A549 (cell line): ENCODE measurements around the gene PAM16.

Source experiments
- POLR2A ChIP-seq: IDR thresholded peaks from 2 replicates; pipeline ENCODE4 v1.6.1; 2012; ENCODE audit warnings: mild to moderate bottlenecking, low read length
- ZC3H11A ChIP-seq: fragments of 450-650 bp; IDR thresholded peaks from 2 replicates; pipeline ENCODE4 v1.6.1; 2014; ENCODE audit warnings: antibody characterized with exemption, mild to moderate bottlenecking
- ZFP36 ChIP-seq: fragments of 450-650 bp; IDR thresholded peaks from 2 replicates; pipeline ENCODE4 v1.6.1; 2014; ENCODE audit warnings: borderline replicate concordance; ENCODE audit not compliant: partially characterized antibody
- TF ChIP-seq, protein P1 (sequence below): fragments of >200 bp; sonication (Bioruptor Twin); formaldehyde crosslinking; IDR thresholded peaks from 3 replicates; pipeline ENCODE4 v1.5.1; 2016
- TF ChIP-seq, protein P2 (sequence below): fragments of 200-600 bp; sonication (generic); IDR thresholded peaks from 2 replicates; pipeline ENCODE4 v1.6.1; 2016; ENCODE audit warnings: antibody characterized with exemption, mild to moderate bottlenecking, moderate library complexity
- TF ChIP-seq, protein P3 (sequence below): fragments of 250-450 bp; sonication (Bioruptor Pico); IDR thresholded peaks from 2 replicates; pipeline ENCODE4 v1.5.0; 2020; ENCODE audit warnings: low read depth, mild to moderate bottlenecking, moderate library complexity

DNA sequence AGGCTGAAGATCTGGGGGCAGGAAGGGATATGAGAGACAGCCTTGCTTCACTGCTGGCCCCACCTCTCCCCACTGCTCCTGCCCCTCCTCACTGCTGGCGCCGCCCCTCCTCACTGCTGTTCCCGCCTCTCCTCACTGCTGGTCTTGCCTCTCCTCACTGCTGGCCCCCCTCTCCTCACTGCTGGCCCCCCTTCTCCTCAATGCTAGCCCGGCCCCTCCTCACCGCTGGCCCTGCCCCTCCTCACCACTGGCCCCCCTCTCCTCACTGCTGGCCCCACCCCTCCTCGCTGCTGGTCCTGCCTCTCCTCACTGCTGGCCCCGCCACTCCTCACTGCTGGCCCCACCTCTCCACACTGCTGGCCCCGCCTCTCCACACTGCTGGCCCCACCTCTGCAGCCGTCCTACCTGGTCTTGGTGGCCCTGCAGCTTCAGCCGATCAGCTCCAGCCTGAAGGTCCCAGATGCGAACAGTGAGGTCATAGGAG lies 9.5 kb upstream of the PAM16 start:
- TF ChIP-seq, protein P1, sequence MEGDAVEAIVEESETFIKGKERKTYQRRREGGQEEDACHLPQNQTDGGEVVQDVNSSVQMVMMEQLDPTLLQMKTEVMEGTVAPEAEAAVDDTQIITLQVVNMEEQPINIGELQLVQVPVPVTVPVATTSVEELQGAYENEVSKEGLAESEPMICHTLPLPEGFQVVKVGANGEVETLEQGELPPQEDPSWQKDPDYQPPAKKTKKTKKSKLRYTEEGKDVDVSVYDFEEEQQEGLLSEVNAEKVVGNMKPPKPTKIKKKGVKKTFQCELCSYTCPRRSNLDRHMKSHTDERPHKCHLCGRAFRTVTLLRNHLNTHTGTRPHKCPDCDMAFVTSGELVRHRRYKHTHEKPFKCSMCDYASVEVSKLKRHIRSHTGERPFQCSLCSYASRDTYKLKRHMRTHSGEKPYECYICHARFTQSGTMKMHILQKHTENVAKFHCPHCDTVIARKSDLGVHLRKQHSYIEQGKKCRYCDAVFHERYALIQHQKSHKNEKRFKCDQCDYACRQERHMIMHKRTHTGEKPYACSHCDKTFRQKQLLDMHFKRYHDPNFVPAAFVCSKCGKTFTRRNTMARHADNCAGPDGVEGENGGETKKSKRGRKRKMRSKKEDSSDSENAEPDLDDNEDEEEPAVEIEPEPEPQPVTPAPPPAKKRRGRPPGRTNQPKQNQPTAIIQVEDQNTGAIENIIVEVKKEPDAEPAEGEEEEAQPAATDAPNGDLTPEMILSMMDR, result no peak
- TF ChIP-seq, protein P2, sequence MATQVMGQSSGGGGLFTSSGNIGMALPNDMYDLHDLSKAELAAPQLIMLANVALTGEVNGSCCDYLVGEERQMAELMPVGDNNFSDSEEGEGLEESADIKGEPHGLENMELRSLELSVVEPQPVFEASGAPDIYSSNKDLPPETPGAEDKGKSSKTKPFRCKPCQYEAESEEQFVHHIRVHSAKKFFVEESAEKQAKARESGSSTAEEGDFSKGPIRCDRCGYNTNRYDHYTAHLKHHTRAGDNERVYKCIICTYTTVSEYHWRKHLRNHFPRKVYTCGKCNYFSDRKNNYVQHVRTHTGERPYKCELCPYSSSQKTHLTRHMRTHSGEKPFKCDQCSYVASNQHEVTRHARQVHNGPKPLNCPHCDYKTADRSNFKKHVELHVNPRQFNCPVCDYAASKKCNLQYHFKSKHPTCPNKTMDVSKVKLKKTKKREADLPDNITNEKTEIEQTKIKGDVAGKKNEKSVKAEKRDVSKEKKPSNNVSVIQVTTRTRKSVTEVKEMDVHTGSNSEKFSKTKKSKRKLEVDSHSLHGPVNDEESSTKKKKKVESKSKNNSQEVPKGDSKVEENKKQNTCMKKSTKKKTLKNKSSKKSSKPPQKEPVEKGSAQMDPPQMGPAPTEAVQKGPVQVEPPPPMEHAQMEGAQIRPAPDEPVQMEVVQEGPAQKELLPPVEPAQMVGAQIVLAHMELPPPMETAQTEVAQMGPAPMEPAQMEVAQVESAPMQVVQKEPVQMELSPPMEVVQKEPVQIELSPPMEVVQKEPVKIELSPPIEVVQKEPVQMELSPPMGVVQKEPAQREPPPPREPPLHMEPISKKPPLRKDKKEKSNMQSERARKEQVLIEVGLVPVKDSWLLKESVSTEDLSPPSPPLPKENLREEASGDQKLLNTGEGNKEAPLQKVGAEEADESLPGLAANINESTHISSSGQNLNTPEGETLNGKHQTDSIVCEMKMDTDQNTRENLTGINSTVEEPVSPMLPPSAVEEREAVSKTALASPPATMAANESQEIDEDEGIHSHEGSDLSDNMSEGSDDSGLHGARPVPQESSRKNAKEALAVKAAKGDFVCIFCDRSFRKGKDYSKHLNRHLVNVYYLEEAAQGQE, result no peak
- TF ChIP-seq POLR2A, result no peak
- no peak for TF ChIP-seq ZFP36
- no peak for TF ChIP-seq ZC3H11A
- TF ChIP-seq, protein P3, sequence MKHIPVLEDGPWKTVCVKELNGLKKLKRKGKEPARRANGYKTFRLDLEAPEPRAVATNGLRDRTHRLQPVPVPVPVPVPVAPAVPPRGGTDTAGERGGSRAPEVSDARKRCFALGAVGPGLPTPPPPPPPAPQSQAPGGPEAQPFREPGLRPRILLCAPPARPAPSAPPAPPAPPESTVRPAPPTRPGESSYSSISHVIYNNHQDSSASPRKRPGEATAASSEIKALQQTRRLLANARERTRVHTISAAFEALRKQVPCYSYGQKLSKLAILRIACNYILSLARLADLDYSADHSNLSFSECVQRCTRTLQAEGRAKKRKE, result no peak
